GM12878 (cell line): ENCODE results near the gene KLF6. TPM values are rescaled to one million over a fixed set of nuclear protein-coding genes. Genes with fewer than 3 reads are reported as not detected.
A peak's percentile ranks its signal among the peaks of the same experiment; 100 is the strongest.

ENCODE experiments used
- CEBPB ChIP-seq, 2 experiments: fragments of 150-350 bp in 1 of 2; IDR thresholded peaks; 2 replicates each; pipeline ENCODE4 v1.6.1; 2012 to 2014; ENCODE audit warnings: low read depth in 2 of 2, low read length in 2 of 2, borderline replicate concordance in 1 of 2, inconsistent platforms in 1 of 2
- EGR1 ChIP-seq, 2 experiments: IDR thresholded peaks; 1 replicate in 1 of 2; 2 replicates in 1 of 2; pipeline ENCODE4 v1.6.1; 2011 to 2012; ENCODE audit warnings: low read depth in 2 of 2, low read length in 2 of 2, borderline replicate concordance in 1 of 2, mild to moderate bottlenecking in 1 of 2, moderate library complexity in 1 of 2
- IRF4 ChIP-seq: IDR thresholded peaks from 2 replicates; pipeline ENCODE4 v1.6.1; 2011; ENCODE audit warnings: low read depth, low read length
- NBN ChIP-seq: fragments of 450-650 bp; IDR thresholded peaks from 2 replicates; pipeline ENCODE4 v1.6.1; 2016
- NR2F1 ChIP-seq: fragments of 450-650 bp; conservative IDR thresholded peaks from 2 replicates; pipeline ENCODE4 v1.6.1; 2017; ENCODE audit warnings: mild to moderate bottlenecking
- POU2F2 ChIP-seq: IDR thresholded peaks from 3 replicates; pipeline ENCODE4 v1.6.1; 2011; ENCODE audit warnings: low read depth, mild to moderate bottlenecking, low read length, borderline replicate concordance
- ZNF274 ChIP-seq: IDR thresholded peaks from one replicate; pipeline ENCODE4 v1.8.0; 2011; ENCODE audit not compliant: insufficient read length, insufficient read depth
- ZNF384 ChIP-seq: IDR thresholded peaks from 2 replicates; pipeline ENCODE4 v1.6.1; 2012; ENCODE audit warnings: low read depth, mild to moderate bottlenecking, low read length, improper control_type of control experiment, borderline replicate concordance
- ZSCAN29 ChIP-seq: fragments of 450-650 bp; IDR thresholded peaks from 2 replicates; pipeline ENCODE4 v1.6.1; 2017; ENCODE audit warnings: mild to moderate bottlenecking, moderate library complexity
- polyA plus RNA-seq, 11 experiments: library from polyadenylated mRNA; depleted of rRNA in 4 of 11; unstranded in 6 of 11; stranded (reverse) in 5 of 11; fragments of >200 nt; fragmentation: Nextera tagmentation in 4 of 11; fragmentation: Illumina TruSeq in 1 of 11; extraction: Ambion mirVana in 4 of 11; extraction: Trizol in 1 of 11; gene quantifications; 1 replicate in 1 of 11; 2 replicates in 10 of 11; pipeline versions ENCODE4 v1.2.1 to v1.2.3, GENCODE V29; 2011 to 2016; ENCODE audit warnings: inconsistent platforms in 2 of 11, missing spikeins in 2 of 11, low read depth in 1 of 11
- total RNA-seq, 4 experiments: library from RNA; depleted of rRNA in 3 of 4; stranded (reverse); fragments of >200 nt in 3 of 4; fragmentation: Illumina TruSeq in 1 of 4; extraction: Trizol in 1 of 4; gene quantifications; 2 replicates each; pipeline versions ENCODE4 v1.2.1 to v1.2.3, GENCODE V29; 2013 to 2021
- TF ChIP-seq, protein P1 (sequence below): fragments of 150-350 bp; IDR thresholded peaks from 2 replicates; pipeline ENCODE4 v1.6.1; 2014; ENCODE audit warnings: mild to moderate bottlenecking, low read depth, low read length
- TF ChIP-seq, protein P2 (sequence below): fragments of 450-650 bp; formaldehyde crosslinking; IDR thresholded peaks from 2 replicates; pipeline ENCODE4 v1.4.0; 2022; ENCODE audit warnings: mild to moderate bottlenecking, moderate library complexity
- TF ChIP-seq, protein P3 (sequence below): fragments of 450-650 bp; IDR thresholded peaks from 2 replicates; pipeline ENCODE4 v1.6.1; 2017; ENCODE audit warnings: low read depth, mild to moderate bottlenecking, moderate library complexity
- TF ChIP-seq, protein P4 (sequence below): fragments of 450-650 bp; IDR thresholded peaks from 2 replicates; pipeline ENCODE4 v1.6.1; 2014; ENCODE audit warnings: mild to moderate bottlenecking

The KLF6 gene
- total and polyA plus RNA-seq, 10 of the 15 experiments (the other 5 are each of a cell fraction or from before 2014, with no cell fraction given), result 7.4 to 54.1 (median 23.5) TPM

DNA sequence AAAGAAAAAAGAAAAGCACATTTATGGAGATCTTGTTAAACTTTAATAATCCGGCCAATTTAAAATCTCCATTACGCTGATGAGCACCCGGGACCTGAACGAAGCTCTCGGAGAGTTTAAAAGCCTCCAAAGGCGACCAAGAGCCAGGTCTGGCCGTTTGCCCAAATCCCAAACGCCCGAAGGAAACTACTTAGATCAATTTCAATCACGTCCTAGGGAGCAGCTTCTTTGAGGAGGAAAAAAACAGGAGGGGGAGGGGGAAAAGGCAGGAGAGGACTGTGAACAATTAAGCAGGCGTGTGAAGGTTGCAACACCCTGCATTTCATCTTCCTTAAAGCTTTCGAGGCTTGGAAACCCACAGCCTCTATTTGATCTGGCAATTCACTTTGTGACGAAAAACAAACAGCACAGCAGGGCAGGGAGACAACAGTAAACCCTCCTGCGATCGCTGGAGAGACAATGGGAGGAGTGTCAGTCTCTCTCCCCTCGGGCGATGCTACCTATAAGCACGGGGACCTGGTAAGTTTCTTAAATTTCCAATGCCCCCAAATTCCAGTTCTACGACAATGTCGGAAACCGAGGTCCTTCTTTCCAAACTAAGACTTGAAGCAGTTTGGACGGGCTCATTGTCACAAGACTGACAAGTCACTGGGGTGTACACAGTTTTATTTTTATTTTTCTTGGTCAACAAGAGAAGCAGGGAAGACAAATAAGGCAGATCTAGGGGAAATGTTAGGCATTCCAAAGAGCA, 1.2 kb downstream of the KLF6 start (continued):
- TF ChIP-seq, protein P1, sequence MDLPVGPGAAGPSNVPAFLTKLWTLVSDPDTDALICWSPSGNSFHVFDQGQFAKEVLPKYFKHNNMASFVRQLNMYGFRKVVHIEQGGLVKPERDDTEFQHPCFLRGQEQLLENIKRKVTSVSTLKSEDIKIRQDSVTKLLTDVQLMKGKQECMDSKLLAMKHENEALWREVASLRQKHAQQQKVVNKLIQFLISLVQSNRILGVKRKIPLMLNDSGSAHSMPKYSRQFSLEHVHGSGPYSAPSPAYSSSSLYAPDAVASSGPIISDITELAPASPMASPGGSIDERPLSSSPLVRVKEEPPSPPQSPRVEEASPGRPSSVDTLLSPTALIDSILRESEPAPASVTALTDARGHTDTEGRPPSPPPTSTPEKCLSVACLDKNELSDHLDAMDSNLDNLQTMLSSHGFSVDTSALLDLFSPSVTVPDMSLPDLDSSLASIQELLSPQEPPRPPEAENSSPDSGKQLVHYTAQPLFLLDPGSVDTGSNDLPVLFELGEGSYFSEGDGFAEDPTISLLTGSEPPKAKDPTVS, result no peak
- TF ChIP-seq ZSCAN29 (no peak), ZNF274 (no peak), CEBPB (IDR thresholded peaks at IDR 0.05; ENCODE audit: borderline replicate concordance in 1 of 2, low read depth in 2 of 2, low read length in 2 of 2) (no peak), NR2F1 (no peak), NBN (no peak), ZNF384 (no peak), POU2F2 (0 out of 3 replicates have a peak, but pooled peaks have one; percentile 57), EGR1 (IDR thresholded peaks at IDR 0.05; ENCODE audit: borderline replicate concordance in 1 of 2, low read depth in 2 of 2, low read length in 2 of 2) (no peak), IRF4 (no peak)
- TF ChIP-seq, protein P2, sequence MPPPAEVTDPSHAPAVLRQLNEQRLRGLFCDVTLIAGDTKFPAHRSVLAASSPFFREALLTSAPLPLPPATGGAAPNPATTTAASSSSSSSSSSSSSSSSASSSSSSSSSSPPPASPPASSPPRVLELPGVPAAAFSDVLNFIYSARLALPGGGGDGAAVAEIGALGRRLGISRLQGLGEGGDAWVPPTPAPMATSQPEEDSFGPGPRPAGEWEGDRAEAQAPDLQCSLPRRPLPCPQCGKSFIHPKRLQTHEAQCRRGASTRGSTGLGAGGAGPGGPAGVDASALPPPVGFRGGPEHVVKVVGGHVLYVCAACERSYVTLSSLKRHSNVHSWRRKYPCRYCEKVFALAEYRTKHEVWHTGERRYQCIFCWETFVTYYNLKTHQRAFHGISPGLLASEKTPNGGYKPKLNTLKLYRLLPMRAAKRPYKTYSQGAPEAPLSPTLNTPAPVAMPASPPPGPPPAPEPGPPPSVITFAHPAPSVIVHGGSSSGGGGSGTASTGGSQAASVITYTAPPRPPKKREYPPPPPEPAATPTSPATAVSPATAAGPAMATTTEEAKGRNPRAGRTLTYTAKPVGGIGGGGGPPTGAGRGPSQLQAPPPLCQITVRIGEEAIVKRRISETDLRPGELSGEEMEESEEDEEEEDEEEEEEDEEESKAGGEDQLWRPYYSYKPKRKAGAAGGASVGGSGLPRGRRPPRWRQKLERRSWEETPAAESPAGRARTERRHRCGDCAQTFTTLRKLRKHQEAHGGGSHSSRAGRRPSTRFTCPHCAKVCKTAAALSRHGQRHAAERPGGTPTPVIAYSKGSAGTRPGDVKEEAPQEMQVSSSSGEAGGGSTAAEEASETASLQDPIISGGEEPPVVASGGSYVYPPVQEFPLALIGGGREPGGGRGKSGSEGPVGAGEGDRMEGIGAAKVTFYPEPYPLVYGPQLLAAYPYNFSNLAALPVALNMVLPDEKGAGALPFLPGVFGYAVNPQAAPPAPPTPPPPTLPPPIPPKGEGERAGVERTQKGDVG (CRISPR knock-in tag), result no peak
- TF ChIP-seq, protein P3, sequence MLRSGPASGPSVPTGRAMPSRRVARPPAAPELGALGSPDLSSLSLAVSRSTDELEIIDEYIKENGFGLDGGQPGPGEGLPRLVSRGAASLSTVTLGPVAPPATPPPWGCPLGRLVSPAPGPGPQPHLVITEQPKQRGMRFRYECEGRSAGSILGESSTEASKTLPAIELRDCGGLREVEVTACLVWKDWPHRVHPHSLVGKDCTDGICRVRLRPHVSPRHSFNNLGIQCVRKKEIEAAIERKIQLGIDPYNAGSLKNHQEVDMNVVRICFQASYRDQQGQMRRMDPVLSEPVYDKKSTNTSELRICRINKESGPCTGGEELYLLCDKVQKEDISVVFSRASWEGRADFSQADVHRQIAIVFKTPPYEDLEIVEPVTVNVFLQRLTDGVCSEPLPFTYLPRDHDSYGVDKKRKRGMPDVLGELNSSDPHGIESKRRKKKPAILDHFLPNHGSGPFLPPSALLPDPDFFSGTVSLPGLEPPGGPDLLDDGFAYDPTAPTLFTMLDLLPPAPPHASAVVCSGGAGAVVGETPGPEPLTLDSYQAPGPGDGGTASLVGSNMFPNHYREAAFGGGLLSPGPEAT, result no peak
- TF ChIP-seq, protein P4, sequence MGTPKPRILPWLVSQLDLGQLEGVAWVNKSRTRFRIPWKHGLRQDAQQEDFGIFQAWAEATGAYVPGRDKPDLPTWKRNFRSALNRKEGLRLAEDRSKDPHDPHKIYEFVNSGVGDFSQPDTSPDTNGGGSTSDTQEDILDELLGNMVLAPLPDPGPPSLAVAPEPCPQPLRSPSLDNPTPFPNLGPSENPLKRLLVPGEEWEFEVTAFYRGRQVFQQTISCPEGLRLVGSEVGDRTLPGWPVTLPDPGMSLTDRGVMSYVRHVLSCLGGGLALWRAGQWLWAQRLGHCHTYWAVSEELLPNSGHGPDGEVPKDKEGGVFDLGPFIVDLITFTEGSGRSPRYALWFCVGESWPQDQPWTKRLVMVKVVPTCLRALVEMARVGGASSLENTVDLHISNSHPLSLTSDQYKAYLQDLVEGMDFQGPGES, result no peak
